Stimulated activated naive CD8-positive, alpha-beta T cell treated with anti-CD3 and anti-CD28 coated beads, Interleukin-15, Interleukin-2, amounts not matched to agents 100 ng/mL and 50 ng/mL, for 24 hours (primary cell): ENCODE data around the gene KANSL1.
"Not testable (repeated sequence)": the region's sequence is repeated elsewhere in the genome, so short reads cannot be mapped to it uniquely, and the experiment has no call there.

ENCODE experiments used
- H3K27ac Mint-ChIP-seq: one replicate; pipeline ENCODE4 v1.8.0; 2021; ENCODE audit warnings: mild to moderate bottlenecking, mixed read lengths
- H3K27me3 Mint-ChIP-seq: one replicate; pipeline ENCODE4 v1.8.0; 2021; ENCODE audit warnings: mixed read lengths
- H3K36me3 Mint-ChIP-seq: one replicate; pipeline ENCODE4 v1.8.0; 2021; ENCODE audit warnings: low read depth, mixed read lengths
- H3K4me1 Mint-ChIP-seq: one replicate; pipeline ENCODE4 v1.8.0; 2021; ENCODE audit warnings: low read depth, mixed read lengths
- H3K4me3 Mint-ChIP-seq: one replicate; pipeline ENCODE4 v1.8.0; 2021; ENCODE audit warnings: mild to moderate bottlenecking, mixed read lengths
- H3K9me3 Mint-ChIP-seq: one replicate; pipeline ENCODE4 v1.8.0; 2021; ENCODE audit warnings: mixed read lengths

KANSL1 gene

GRCh38 chr17:46181316-46181715 is 11.9 kb downstream of the KANSL1 start:
- peaks cover 25% of the 10 kb centered on the region for H3K36me3 Mint-ChIP-seq
- not testable (repeated sequence) for H3K4me3 Mint-ChIP-seq, H3K27me3 Mint-ChIP-seq, H3K9me3 Mint-ChIP-seq
- peak overlapping the region; percentile 60 for H3K27ac Mint-ChIP-seq
- H3K4me1 Mint-ChIP-seq, result peaks cover 99% of the 10 kb centered on the region

DNA sequence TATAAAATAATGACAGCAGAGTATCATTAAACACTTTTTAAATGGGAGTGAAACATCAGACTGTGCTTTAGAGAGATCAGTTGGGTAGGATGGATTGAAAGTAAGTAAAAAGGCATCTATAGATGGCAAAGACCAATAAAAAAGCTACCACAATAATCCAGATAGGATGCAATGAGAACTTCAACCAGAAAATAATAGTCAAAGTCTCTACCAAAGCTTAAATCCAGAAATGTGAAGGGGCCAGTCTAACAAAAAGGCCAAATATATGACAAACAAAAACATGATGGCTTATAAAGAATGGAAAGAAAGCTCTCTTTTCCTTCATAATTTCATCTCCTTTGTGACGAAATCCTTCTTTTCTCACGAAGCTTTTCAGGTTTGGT is 12.3 kb downstream of the KANSL1 start:
- H3K4me3 Mint-ChIP-seq, result no peak overlapping the region
- H3K9me3 Mint-ChIP-seq, result no peaks in the 10 kb centered on the region
- H3K27me3 Mint-ChIP-seq, result no peaks in the 10 kb centered on the region
- H3K36me3 Mint-ChIP-seq, result peaks cover 25% of the 10 kb centered on the region
- peaks cover 99% of the 10 kb centered on the region for H3K4me1 Mint-ChIP-seq
- peak overlapping the region; percentile 60 for H3K27ac Mint-ChIP-seq

- H3K27ac Mint-ChIP-seq, result peak overlapping the region; percentile 36
Observed at GRCh38 chr17:46180185-46180891, 12.9 kb downstream of the KANSL1 start.

DNA sequence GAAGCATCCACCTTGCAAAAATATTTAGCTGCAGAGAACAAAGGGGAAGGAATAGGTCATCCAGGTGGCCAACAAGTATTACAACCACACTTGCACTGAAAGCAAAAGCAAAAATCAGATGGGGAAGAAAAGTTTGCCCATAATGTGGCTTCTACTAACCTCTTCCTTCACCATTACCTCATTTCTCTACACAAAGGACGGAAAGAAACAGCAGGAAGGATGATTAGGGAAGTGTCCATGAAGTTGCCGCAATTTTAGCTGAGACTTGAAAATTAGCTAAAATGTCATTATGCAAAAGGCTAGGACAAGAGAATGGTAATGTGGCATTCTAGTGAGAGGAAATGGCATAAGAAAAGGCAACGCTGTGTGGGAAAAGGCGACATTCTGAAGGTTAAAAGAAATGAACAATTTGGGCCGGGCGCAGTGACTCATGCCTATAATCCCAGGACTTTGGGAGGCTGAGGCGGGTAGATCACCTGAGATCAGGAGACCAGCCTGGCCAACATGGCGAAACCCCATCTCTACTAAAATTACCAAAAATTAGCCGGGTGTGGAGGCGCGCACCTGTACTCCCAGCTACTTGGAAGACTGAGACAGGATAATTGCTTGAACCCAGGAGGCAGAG is 13.7 kb downstream of the KANSL1 start:
- peak overlapping the region; percentile 90 for H3K27ac Mint-ChIP-seq
- H3K36me3 Mint-ChIP-seq, result peaks cover 25% of the 10 kb centered on the region
- H3K4me1 Mint-ChIP-seq, result peaks cover 95% of the 10 kb centered on the region
- H3K9me3 Mint-ChIP-seq, result no peaks in the 10 kb centered on the region
- peak overlapping the region; percentile 72 for H3K4me3 Mint-ChIP-seq
- no peaks in the 10 kb centered on the region for H3K27me3 Mint-ChIP-seq

More at GRCh38 chr17:46180185-46180891, 12.9 kb downstream of the KANSL1 start:
- H3K27me3 Mint-ChIP-seq, H3K4me3 Mint-ChIP-seq, H3K9me3 Mint-ChIP-seq: not testable (repeated sequence)
- Mint-ChIP-seq H3K4me1 (peaks cover 98% of the 10 kb centered on the region), H3K36me3 (peaks cover 25% of the 10 kb centered on the region)

GRCh38 chr17:46178550-46179214 is 14.5 kb downstream of the KANSL1 start:
- Mint-ChIP-seq H3K4me3 (peak overlapping the region; percentile 72), H3K9me3 (no peaks in the 10 kb centered on the region), H3K4me1 (peaks cover 95% of the 10 kb centered on the region), H3K27ac (peak overlapping the region; percentile 90), H3K27me3 (no peaks in the 10 kb centered on the region), H3K36me3 (peaks cover 25% of the 10 kb centered on the region)

GRCh38 chr17:46176975-46177374 is 16.3 kb downstream of the KANSL1 start:
- Mint-ChIP-seq H3K4me1 (peaks cover 93% of the 10 kb centered on the region), H3K9me3 (no peaks in the 10 kb centered on the region), H3K27ac (no peak overlapping the region), H3K36me3 (peaks cover 32% of the 10 kb centered on the region), H3K4me3 (no peak overlapping the region), H3K27me3 (no peaks in the 10 kb centered on the region)

GRCh38 chr17:46175891-46176290 is 17.3 kb downstream of the KANSL1 start:
- Mint-ChIP-seq H3K27me3 (no peaks in the 10 kb centered on the region), H3K9me3 (no peaks in the 10 kb centered on the region), H3K4me1 (peaks cover 92% of the 10 kb centered on the region), H3K36me3 (peaks cover 43% of the 10 kb centered on the region), H3K4me3 (no peak overlapping the region), H3K27ac (no peak overlapping the region)

DNA sequence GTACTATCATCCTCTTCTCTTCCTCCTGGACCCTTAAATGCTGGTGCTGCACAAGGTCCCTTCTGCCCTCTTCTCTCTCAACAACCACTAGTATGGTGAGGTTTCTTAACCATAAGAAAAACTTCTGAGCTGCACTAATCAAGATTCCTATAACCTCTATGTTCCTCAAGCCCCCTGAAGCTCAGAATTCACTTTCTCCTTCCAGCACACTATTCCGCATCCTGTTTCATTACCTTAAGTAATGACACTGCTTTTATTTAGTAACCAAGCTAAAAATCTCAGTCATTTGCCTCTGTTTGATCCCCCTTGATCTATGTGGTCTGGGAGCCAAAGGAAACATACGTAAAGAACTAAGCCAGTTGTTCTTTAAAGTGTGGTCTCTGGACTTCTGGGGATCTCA is 20.1 kb downstream of the KANSL1 start:
- Mint-ChIP-seq H3K27me3 (no peaks in the 10 kb centered on the region), H3K36me3 (peaks cover 56% of the 10 kb centered on the region), H3K4me3 (no peak overlapping the region), H3K4me1 (peaks cover 93% of the 10 kb centered on the region), H3K9me3 (no peaks in the 10 kb centered on the region), H3K27ac (peak overlapping the region; percentile 23)

DNA sequence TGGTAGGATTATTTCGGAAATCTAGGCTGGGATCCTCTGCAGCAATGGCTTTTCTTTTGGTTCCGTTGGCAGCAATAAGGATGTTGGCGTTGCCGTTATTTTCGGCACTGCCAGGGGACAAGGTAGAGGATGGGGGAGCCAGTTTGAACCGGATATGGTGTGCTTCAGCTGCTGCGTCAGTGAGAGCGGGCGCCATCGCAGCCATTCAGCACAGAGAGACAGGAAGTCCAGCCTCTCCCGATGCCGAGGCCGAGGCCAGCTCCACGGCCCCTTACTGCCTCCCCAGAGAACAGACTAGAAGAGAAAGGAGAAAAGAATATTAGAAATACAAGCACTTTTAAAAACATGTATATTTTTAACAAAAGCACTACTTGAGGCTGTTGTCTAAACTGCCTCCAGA is 21.3 kb downstream of the KANSL1 start:
- no peaks in the 10 kb centered on the region for H3K9me3 Mint-ChIP-seq
- H3K27ac Mint-ChIP-seq, result no peak overlapping the region
- no peaks in the 10 kb centered on the region for H3K27me3 Mint-ChIP-seq
- peaks cover 93% of the 10 kb centered on the region for H3K4me1 Mint-ChIP-seq
- peak overlapping the region; percentile 30 for H3K4me3 Mint-ChIP-seq
- peaks cover 61% of the 10 kb centered on the region for H3K36me3 Mint-ChIP-seq

DNA sequence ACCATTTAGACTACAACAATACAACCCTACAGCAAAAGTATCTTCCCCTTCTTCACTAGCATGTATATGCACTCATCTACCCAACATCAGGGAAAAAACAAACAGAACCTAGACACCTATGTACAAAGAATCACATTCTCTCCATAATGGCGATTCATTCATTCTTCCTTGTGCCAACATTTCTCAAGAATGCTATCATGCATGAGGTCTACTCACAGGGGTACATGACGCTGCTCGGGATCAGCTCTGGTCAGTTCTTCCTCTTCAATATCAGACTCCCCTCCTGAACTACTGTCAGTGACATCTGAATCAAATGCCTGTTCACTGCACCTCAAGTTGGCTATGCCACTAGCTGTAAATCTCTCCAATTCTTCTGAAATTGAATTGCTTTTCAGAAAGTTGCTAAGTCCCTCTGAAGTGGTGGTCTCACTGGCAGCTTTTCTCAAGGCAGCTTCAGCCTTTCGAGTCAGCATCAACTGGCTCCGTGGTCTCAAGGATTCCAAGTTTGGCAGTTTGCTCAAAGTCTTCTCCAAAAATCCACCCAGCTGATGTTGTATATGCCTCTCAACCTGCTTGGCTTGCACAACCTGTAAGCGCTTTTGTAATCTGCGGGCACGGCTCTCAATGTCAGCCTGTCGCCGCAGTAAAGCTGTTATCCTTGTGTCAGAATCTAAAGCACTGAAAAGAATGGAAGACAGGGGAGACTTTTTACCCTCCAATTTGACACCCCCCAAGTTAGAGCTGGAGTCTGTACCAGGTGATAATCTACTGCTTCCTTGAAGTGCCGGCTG is 22.4 kb downstream of the KANSL1 start:
- peaks cover 61% of the 10 kb centered on the region for H3K36me3 Mint-ChIP-seq
- no peaks in the 10 kb centered on the region for H3K27me3 Mint-ChIP-seq
- H3K4me3 Mint-ChIP-seq, result no peak overlapping the region
- no peaks in the 10 kb centered on the region for H3K9me3 Mint-ChIP-seq
- peak overlapping the region; percentile 7 for H3K27ac Mint-ChIP-seq
- H3K4me1 Mint-ChIP-seq, result peaks cover 89% of the 10 kb centered on the region

DNA sequence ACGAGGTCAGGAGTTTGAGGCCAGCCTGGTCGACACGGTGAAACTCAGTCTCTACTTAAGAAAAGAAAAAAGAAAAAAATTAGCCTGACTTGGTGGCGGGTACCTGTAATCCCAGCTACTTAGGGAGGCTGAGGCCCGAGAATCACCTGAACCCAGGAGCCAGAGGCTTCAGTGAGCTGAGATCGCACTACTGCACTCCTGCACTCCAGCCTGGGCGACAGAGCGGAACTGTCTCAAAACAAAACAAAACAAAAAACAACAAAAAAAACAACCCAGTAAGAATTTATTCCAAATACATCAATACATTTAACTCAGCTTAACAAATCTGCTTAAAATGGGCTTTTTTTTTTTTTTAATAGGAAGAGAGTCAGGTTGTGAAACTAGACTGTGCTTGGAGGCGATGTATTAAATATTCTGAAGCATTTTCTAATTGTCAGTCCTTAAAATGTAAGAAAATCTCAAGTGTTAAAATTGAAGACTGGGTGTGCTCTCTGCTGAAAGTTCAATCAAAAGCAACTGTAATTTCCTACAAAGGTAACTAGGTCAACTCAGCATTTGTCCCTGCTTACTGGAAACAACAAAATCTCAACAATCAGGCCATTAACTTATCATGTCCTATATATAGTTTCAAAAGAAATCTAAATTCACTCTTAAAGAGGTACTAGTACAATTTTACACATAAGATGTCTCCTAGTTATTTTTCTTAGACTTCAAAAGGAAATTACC is 23.2 kb downstream of the KANSL1 start:
- Mint-ChIP-seq H3K4me1 (peaks cover 82% of the 10 kb centered on the region), H3K9me3 (no peaks in the 10 kb centered on the region), H3K4me3 (no peak overlapping the region), H3K36me3 (peaks cover 61% of the 10 kb centered on the region), H3K27ac (peak overlapping the region; percentile 38), H3K27me3 (no peaks in the 10 kb centered on the region)

DNA sequence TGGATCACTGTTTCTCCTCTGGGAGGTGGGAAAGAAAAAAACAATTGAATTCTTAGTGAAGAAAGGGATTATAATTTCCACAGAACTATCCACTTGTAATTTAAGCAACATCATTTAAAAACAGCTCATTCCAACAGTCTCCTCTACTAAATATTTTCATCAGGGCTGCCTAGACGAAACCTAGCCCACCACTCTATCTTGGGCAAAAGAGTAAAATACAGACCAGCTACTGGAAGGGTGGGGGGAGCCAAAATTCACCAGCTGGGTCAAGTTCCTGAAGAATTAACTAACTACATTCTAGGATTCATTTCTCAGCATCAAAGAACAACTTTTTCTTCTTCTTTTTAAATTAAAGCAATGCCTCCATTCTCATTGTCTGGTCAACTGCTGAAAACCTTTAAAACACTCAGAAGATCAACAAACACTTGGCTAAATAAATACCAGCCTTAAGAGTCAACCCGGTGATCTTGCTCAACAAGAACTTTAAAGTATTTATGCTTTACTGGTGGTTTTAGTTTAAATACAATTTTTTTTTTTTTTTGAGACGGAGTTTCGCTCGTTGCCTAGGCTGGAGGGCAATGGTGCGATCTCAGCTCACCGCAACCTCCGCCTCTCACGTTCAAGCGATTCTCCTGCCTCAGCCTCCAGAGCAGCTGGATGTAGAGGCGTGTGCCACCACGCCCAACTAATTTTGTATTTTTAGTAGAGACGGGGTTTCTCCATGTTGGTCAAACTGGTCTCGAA is 25.2 kb downstream of the KANSL1 start:
- H3K27me3 Mint-ChIP-seq, result no peaks in the 10 kb centered on the region
- H3K9me3 Mint-ChIP-seq, result no peaks in the 10 kb centered on the region
- peaks cover 66% of the 10 kb centered on the region for H3K36me3 Mint-ChIP-seq
- H3K4me3 Mint-ChIP-seq, result no peak overlapping the region
- H3K27ac Mint-ChIP-seq, result peak overlapping the region; percentile 22
- peaks cover 84% of the 10 kb centered on the region for H3K4me1 Mint-ChIP-seq

GRCh38 chr17:46167267-46167666 is 26.0 kb downstream of the KANSL1 start:
- Mint-ChIP-seq H3K27ac (peak overlapping the region; percentile 63), H3K36me3 (peaks cover 68% of the 10 kb centered on the region), H3K27me3 (no peaks in the 10 kb centered on the region), H3K9me3 (no peaks in the 10 kb centered on the region), H3K4me3 (no peak overlapping the region), H3K4me1 (peaks cover 85% of the 10 kb centered on the region)
